OCI-LY7 (cell line): ENCODE results near the gene TRIM49D2.
"Not testable (repeated sequence)": the region's sequence is repeated elsewhere in the genome, so short reads cannot be mapped to it uniquely, and the experiment has no call there.

ENCODE experiments used
- EZH2phosphoT487 ChIP-seq: fragments of 200-600 bp; sonication (generic); IDR thresholded peaks from 2 replicates; pipeline ENCODE4 v1.6.1; 2018; ENCODE audit warnings: low read depth, borderline replicate concordance, mild to moderate bottlenecking, mixed run types, antibody characterized with exemption, low read length, moderate library complexity, mixed read lengths
- TF ChIP-seq, protein P1 (sequence below): fragments of 200-600 bp; sonication (generic); conservative IDR thresholded peaks from 2 replicates; pipeline ENCODE4 v1.5.1; 2014; ENCODE audit warnings: mild to moderate bottlenecking, antibody characterized with exemption, low read length, moderate library complexity, mixed read lengths

DNA sequence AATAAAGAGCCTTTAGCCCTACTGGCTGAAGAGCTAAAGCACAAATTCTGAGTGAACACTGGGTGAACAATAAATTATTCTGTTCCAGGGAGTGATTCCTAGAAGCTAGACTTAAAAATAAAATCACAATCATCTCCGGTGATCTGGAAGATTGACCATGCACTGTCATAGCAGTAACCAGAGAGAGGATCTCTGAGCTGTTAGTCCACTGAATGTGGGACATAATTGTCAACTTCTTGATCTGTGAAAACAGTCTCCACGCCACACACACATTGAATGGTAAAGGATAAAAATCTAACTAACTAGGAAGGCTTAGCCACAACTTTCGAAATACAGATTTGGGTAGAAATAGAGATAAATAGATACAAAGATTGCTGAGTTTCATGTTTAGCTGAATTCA, 30.6 kb upstream of the TRIM49D2 start:
- TF ChIP-seq, protein P1, sequence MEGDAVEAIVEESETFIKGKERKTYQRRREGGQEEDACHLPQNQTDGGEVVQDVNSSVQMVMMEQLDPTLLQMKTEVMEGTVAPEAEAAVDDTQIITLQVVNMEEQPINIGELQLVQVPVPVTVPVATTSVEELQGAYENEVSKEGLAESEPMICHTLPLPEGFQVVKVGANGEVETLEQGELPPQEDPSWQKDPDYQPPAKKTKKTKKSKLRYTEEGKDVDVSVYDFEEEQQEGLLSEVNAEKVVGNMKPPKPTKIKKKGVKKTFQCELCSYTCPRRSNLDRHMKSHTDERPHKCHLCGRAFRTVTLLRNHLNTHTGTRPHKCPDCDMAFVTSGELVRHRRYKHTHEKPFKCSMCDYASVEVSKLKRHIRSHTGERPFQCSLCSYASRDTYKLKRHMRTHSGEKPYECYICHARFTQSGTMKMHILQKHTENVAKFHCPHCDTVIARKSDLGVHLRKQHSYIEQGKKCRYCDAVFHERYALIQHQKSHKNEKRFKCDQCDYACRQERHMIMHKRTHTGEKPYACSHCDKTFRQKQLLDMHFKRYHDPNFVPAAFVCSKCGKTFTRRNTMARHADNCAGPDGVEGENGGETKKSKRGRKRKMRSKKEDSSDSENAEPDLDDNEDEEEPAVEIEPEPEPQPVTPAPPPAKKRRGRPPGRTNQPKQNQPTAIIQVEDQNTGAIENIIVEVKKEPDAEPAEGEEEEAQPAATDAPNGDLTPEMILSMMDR = not testable (repeated sequence)
- TF ChIP-seq EZH2phosphoT487 = not testable (repeated sequence)
